GM19372 (cell line): ENCODE data around the gene DDX21.
"Not testable (repeated sequence)": the region's sequence is repeated elsewhere in the genome, so short reads cannot be mapped to it uniquely, and the experiment has no call there.

Source experiments
- ATAC-seq: cut with Tn5 transposase; IDR thresholded peaks from one replicate; pipeline ENCODE4 v1.9.1; 2021; ENCODE audit warnings: mild to moderate bottlenecking, low read depth, moderate library complexity; ENCODE audit not compliant: unreplicated experiment

DDX21 gene

DNA sequence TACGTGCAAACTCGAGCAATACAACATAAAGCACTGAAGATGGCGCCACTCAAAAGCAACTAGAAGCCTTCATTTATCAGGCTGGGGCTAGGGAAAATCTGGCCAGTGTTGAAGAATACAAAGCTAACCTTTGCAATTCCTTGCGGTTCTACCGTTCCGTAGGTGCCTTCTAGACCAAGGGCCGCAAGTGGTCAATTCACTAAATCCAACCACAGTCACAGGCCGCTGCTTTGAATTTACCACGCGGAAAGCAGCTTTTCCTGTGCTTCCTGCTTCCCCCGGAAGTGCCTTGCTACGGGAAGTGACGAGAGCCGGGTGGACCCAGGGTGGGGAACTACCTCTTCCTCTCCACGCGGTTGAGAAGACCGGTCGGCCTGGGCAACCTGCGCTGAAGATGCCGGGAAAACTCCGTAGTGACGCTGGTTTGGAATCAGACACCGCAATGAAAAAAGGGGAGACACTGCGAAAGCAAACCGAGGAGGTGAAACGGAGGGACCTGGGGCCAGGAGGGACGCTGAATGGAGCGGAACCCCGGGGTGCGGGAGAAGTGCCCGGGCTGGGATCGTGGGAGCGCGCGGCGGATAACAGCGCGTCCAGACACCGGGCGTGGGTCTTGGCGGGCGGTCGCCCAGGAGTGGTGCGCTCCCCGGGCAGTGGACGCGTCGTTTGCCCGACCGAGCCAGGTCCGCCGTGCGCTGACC lies at the start of gene DDX21:
Gene DDX21 (plus strand): TSS at position 339 of the 701 bp plus-strand sequence. CDS start 56 bp downstream, at position 395.
- peak; percentile 74 for ATAC-seq

DNA sequence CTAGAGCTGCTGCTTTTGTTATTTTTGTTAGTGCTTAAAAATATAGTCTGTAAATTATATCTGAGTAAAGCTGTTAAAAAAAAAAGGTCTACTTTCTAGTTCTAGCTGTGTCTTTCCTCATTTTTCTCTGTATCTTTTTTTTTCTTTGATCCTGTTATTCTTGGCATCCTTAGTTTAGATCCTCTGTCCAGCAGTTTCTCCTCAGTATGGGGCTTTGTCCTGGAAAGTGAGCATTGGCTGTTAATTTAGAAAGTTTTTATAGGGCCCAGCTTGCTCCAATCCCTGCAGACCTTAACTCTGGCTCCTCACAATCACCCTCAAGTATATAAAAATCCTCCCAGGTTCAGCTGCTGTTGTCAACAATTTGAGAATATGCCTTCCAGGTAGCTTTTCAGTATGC lies 31.4 kb upstream of the DDX21 start:
- no peak for ATAC-seq

DNA sequence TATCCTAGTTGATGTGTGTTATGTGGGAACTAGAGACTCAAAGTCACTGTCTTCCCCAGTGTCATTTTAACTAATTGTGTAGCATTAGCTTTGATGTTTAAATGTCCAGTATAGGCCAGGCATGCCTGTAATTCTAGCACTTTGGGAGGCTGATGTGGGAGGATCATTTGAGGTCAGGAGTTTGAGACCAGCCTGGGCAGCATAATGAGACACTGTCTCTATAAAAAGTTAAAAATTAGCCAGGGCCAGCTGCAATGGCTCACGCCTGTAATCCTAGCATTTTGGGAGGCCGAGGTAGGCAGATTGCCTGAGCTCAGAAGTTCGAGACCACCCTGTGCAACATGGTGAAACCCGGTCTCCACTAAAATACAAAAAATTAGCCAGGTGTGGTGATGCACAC lies 30.5 kb upstream of the DDX21 start:
- ATAC-seq, result no peak

DNA sequence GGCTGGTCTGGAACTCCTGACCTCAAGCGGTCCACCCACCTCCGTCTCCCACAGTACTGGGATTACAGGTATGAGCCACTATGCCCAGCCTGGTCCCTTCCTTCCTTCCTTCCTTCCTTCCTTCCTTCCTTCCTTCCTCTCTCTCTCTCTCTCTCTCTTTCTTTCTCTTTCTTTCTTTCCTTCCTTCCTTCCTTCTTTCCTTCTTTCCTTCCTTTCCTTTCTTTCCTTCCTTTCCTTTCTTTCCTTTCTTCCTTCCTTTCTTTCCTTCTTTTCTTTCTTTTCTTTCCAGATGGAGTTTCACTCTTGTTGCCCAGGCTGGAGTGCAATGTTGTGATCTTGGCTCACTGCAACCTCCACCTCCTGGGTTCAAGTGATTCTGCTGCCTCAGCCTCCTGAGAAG lies 26.8 kb upstream of the DDX21 start:
- ATAC-seq, result not testable (repeated sequence)

DNA sequence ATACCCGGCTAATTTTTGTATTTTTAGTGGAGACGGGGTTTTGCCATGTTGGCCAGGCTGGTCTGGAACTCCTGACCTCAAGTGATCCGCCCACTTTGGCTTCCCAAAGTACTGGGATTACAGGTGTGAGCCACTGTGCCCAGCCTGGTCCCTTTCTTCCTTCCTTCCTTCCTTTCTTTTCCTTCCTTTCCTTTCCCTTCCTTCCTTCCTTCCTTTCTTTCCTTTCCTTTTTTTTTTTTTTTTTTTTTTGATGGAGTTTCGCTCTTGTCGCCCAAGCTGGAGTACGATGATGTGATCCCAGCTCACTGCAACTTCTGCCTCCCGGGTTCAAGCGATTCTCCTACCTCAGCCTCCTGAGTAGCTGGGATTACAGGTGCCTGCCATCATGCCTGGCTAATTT lies 26.1 kb upstream of the DDX21 start:
- ATAC-seq, result not testable (repeated sequence)

DNA sequence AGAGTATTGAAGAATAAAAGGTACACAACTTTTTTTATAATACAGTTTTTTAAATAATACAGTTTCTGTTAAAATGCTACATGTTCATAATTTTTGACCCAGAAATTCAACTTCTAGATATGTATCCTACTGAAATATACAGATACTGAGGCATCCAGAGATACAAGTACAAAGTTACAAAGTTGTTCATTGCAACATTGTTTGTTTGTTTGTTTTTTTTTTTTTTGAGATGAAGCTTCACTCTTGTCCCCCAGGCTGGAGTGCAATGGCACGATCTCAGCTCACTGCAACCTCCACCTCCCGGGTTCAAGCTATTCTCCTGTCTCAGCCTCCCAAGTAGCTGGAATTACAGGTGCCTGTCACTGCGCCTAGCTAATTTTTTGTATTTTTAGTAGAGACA lies 23.1 kb upstream of the DDX21 start:
- ATAC-seq, result not testable (repeated sequence)

DNA sequence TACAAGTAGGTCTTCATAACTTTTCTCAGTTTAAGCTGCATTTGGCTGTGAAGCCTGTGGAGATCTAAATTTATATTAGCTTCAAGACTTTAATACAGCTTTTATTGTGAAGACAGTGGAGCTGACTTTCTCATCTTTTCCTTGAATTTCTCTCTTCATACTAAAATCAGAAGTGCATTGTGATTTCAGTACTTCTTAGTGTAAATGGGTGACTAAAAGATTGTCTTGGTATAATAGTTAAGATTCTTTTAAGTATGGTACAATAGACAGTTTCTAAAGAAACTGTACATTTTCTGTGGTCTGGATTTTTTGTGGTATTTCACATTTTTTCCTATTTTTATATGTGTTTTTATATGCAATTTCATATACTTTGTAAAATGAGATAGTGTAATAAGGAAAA lies 21.0 kb upstream of the DDX21 start:
- no peak for ATAC-seq

DNA sequence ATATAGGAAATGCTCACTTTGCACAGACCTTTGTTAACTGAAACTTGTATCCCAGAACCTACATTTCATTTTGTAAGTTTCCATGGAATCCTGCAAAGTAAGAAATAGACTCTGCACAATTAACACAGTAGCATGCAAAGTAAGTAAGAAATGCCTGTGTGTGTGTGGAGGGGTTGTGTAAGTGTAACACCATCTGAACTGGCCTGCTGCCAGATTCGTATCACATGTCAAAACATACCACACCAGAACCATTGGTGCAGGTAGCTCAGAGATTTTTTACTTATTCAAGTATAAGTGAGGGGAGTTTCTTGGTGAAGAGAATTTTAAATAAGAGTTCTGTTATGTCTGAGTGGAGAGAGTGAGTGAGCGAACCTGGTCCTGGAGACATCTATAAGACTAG lies 17.9 kb upstream of the DDX21 start:
- no peak for ATAC-seq

DNA sequence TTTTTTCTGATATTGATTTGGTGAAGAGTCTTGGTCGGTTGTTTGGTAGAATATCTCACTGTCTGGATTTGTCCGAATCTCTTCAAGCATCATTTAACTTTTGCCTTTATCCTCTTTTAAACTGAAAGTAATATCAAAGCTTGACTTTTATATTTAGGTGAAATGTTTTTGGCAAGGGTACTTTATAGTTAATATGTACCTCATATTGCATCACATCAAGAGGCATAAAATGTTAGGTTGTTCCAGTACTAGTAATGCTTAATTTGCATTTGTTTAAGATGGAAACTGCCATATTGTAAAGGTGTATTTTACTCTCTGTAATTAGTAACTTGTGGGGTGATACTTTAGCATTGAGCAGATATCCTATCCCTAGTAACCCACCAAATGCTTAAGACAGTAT lies 17.1 kb upstream of the DDX21 start:
- ATAC-seq, result no peak

DNA sequence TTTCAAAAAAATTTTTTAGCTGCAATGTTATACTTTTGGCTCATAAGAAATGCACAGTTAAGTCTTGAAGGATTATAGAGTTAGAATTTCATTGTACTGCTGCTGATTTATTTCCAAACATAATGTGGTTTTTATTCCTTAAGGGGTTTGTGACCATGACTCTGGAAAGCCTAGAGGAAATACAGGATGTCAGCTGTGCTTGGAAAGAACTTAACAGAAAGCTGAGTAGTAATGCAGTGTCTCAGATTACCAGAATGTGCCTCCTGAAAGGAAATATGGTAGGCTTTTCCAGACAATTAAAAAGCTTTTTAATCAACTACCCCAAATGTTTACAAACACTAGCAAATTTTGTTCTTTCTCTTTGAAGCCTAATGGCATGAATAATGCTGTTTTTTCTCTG lies 15.1 kb upstream of the DDX21 start:
- ATAC-seq, result not testable (repeated sequence)

DNA sequence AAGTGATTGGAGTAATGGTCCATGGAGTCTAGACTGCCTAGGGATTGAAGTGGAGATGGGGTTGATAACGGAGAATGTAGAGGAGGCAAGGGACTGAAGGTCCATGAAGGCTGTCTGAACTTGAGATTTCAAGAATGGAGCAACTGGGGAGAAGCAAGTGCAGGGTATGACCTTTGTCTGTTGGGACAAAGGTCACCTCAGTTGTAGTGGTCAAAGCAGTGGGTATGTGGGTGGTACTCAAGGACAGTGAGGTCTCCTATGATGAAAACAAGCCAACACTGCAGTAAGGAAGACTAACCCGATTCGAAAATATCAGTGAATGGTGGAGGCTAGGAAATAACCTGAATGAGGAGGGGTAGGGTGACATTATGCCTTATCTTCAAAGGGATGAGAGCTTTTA lies 5.4 kb upstream of the DDX21 start:
- ATAC-seq, result no peak

DNA sequence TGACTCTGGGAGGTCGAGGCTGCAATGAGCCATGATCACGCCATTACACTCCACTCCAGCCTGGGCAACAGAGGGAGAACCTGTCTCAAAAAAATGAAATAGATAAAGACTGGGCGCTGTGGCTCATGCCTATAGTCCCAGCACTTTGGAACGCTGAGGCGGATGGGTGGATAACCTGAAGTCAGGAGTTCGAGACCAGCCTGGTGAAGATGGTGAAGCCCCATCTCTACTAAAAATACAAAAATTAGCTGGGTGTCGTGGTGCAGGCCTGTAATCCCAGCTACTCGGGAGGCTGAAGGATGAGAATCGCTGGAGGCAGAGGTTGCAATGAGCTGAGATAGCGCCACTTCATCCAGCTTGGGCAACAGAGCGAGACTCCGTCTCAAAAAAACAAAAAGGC lies 1.1 kb upstream of the DDX21 start:
- no peak for ATAC-seq

DNA sequence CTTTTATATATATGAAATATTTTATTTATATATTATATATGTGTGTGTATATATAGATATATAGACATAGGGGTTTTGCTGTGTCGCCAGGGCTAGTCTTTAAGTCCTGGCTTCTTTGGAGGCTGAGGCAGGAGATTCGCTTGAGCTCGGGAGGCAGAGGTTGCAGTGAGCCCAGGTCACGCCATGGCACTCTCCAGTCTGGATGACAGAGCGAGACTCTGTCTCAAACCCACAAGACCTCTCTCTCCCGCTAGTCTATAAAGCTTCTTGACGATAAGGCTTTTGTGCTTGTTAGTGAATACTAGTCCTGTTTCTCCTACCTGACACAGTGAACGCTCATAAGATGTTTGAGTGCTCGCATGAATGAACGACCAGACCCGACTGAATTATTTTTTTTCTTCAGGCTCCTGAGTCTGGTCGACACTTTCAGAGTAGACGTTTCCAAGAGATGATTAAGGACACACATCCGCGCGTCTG lies 577 bp upstream of the DDX21 start:
- ATAC-seq, result peak; percentile 2

DNA sequence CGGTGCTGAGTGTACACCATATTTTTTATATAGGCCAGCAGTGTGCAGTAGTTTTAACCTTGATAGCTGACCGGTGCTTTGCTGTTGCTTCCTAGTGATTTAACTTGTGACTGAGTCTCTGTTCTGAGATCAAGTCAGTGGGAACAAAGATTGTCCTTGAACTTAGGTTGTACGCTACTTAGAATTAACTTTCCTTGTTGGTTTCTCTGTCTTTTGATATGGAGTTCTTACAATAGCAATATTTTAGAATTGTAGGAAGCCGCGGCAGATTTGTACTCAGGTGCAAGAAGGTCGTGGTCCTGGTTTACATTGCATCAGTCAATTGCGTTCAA lies 1.3 kb downstream of the DDX21 start:
- no peak for ATAC-seq

DNA sequence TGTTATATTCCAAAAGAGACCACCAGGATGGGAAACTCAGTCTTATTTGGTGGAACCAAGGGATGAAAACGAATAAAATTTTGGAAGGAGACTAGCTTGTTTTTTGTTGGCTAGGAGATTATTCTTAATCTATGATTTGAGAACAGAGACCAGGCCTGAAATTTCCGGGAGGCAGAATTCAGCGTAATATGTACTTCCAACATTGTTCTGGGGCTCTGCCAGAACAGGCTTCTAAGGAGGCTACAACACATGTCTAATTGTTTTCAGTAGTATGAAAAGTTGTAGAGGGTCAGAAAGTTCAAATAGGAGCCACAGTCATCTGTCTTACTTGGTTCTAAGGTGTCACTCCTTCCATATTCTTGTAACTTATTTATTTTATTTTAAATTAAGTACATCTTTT lies 1.7 kb downstream of the DDX21 start:
- ATAC-seq, result no peak

DNA sequence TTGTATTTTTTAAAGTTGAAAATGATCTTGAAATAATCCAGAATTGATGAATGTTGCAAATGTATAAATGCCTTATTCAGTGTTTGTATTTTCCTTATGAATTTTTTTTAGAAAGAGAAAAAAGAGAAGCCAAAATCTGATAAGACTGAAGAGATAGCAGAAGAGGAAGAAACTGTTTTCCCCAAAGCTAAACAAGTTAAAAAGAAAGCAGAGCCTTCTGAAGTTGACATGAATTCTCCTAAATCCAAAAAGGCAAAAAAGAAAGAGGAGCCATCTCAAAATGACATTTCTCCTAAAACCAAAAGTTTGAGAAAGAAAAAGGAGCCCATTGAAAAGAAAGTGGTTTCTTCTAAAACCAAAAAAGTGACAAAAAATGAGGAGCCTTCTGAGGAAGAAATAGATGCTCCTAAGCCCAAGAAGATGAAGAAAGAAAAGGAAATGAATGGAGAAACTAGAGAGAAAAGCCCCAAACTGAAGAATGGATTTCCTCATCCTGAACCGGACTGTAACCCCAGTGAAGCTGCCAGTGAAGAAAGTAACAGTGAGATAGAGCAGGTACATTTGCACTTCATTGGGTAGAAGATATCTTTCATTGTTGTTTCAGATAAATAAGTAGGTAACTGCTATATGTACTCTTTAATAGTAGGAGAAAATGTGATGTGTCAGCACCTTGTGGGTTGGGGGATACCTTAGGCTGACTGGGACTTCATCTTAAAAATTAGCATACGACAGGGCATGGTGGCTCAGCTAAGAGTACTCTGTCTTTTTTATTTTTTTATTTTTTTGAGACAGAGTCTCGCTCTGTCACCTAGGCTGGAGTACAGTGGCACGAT lies 3.9 kb downstream of the DDX21 start:
- ATAC-seq, result no peak

DNA sequence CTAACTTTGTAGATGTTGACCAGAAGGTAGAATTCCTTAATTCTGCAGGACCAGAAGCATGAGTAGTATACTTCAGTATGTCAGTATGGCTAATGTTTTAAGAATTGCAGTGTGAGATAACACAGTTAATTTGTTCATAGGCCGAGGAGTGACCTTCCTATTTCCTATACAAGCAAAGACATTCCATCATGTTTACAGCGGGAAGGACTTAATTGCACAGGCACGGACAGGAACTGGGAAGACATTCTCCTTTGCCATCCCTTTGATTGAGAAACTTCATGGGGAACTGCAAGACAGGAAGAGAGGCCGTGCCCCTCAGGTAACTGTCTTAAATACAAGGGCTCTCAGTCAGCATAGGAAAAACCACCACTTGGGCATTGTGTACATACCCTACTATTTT lies 7.2 kb downstream of the DDX21 start:
- ATAC-seq, result no peak

DNA sequence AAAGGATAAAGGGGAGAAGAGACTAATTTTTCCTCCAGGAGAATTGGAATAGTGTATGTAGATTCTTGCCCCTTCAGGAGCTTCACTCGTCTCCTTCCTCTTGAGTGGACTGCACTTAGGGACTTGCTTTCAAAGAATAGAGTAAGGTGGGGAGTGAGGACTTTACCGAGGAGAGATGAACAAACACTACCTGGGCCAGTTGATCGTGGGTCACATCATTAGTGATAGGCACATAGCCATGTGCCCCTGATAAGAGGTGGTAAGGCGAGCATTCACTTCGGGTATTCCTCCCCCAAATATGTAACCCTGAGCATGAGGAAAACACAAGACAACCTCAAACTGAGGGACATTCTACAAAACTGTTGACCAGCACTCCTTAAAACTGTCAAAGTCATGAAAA lies 18.0 kb downstream of the DDX21 start:
- ATAC-seq, result no peak

DNA sequence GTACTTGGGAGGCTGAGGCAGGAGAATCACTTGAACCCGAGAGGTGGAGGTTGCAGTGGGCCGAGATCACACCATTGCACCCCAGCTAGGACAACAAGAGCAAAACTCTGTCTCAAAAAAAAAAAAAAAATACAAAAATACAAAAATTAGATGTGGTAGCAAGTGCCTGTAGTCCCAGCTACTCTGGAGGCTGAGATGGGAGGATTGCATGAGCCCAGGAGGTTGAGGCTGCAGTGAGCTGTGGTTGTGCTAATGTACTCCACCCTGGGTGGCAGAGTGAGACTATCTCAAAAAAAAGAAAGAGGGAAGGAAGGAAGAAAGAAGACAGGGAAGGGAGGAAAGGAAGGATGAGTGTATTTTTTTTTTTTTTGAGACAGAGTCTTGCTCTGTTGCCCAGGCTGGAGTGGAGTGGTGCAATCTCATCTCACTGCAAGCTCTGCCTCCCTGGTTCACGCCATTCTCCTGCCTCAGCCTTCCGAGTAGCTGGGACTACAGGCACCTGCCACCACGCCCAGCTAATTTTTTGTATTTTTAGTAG lies 20.0 kb downstream of the DDX21 start:
- ATAC-seq, result not testable (repeated sequence)

DNA sequence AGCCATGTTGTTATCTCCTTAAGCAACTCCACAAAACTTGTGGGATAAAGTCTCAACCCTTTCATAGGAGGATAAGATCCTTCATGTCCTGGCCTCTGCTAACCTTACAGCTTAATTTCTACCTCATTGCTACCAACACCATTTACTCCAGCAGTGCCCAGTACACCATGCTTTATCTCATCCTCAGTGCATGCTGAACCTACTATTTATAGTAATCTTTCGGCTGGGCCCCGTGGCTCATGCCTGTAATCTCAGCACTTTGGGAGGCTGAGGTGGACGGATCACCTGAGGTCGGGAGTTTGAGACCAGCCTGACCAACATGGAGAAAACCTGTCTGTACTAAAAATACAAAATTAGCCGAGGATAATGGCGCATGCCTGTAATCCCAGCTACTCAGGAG lies 23.8 kb downstream of the DDX21 start:
- ATAC-seq, result not testable (repeated sequence)

DNA sequence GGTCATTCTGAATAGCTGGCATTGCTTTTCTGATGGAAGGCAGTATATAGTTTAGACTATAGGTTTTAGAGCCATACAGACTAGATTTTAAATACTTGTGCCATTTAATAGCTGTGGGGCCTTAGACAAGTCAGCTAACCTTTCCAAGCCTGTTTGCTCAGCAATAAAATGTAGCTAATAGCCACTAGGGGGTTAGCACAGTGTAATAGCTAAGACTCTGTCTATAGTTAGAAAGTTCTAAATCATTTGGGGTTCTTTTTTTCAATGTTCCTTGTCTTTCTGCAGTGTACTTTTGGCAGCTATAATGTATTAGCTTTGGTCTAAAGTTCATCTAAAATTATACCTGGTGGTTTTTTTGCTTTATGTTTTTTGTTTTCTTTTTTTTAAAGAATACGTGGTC lies 25.1 kb downstream of the DDX21 start:
- no peak for ATAC-seq

DNA sequence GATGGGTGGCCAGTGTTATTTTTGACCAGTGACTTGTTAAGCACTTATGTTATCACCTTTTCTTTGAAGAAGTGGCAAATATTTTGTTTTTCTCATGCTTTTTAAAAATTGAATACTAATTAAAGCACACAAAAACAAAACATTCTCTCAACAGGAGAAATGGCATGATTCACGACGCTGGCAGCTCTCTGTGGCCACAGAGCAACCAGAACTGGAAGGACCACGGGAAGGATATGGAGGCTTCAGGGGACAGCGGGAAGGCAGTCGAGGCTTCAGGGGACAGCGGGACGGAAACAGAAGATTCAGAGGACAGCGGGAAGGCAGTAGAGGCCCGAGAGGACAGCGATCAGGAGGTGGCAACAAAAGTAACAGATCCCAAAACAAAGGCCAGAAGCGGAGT lies 26.4 kb downstream of the DDX21 start:
- ATAC-seq, result no peak
